Measurements from ENCODE around the gene KANK2. TPM values are rescaled to one million over a fixed set of nuclear protein-coding genes. Genes with fewer than 3 reads are reported as not detected.
A peak's percentile ranks its signal among the peaks of the same experiment; 100 is the strongest.

KANK2 gene
- total RNA-seq, 2 donors from 2014 or later = 238 to 255 TPM

GRCh38 chr19:11227195-11227886 lies 30.0 kb upstream of the KANK2 start:
- ATAC-seq (peak in 1 of 2 donors; percentile 10), DNase-seq (no peak)
- intact Hi-C loops (cut with DNase I) = no loop called here

DNA sequence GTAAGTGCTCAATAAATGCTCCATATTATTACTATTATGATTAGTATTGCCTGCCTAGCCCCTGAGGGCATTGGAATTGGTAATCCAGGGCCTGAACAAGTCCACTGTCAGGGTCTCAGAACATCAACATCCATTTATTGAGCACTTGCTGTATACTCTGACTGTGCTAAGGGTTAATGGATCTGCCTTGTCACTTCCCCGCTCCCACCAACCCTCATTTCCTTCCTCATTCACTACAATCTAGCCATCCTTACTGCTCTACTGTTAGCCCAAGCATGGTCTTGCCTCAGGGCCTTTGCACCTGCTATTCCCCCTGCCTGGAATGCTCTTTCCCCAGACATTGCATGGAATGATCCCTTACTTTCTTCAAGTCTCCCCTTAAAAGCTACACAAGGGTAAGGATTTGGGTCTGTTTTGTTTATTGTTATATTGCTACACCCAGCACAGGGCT lies 29.4 kb upstream of the KANK2 start:
- ATAC-seq (no peak), DNase-seq (no peak)
- intact Hi-C loops (cut with DNase I) = no loop called here

DNA sequence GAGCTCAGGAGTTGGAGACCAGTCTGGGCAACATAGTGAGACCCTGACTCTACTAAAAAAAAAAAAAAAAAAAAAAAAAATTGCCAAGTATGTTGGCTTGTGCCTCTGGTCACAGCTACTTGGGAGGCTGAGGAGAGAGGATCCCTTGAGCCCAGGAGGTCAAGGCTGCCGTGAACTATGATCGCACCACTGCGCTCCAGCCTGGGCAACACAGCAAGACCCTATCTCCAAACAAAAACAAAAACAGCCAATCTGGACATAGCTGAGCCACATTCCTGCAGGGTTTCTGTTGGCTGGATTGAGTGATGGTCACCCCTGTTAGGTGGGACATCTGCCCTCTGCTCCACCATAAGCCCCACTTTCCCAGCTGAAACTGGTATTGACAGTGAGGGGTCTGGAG lies 28.5 kb upstream of the KANK2 start:
- DNase-seq (no peak), ATAC-seq (no peak)
- intact Hi-C loops (cut with DNase I) = no loop called here

DNA sequence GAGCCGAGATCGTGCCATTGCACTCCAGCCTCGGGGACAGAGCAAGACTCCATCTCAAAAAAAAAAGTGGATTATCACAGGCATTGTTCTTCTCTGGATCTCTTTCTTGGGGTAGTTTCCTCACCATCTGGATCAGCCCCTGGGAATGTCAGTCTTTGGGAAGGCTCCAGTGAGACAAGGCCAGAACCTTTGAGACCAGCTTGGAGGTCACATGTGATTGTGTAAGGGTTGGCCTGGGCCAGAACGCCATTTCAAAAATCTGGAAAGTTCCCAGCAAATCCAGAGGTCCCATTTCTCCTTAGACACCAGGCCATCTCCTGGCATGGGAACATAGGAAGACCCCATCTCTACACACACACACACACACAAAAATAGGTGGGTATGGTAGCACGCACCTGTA lies 27.8 kb upstream of the KANK2 start:
- ATAC-seq = peak in 1 of 2 donors; percentile 88
- DNase-seq = no peak
- intact Hi-C loops (cut with DNase I) = no loop called here

DNA sequence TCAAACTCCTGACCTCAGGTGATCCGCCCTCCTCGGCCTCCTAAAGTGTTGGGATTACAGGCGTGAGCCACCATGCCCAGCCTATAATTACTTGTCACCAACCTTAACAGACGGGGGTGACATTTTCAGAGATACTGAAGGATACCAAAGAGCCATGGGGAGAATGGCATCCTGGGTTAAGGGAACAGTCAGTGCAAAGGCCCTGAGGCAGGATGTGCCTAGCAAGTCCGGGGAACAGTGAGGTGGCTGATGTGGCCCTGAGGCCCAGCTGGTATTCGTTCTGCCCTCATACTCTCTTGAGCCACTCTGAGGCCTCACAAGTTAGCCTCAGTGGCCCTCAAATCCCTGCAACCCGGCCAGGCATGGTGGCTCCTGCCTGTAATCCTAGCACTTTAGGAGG lies 27.1 kb upstream of the KANK2 start:
- no peak for ATAC-seq
- no peak for DNase-seq
- intact Hi-C loops (cut with DNase I) = no loop called here

DNA sequence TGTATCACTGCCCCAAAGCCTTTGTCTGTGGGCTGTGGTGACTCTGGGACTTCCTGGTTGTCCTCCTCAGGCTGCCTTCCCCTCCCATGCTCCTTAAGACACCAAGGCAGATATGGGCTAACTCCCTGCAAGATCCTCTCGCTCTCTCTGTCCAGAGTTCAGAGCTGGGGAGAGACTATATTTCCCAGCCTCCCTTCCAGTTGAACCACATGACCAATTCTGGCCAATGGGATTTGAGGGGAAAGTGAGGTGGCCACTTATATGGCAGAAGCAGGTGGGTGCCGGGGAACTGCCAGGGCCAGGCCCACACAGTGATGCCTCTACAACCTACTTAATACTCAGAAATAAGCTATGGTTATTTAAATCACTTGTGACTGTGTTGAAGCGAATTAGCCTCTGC lies 25.9 kb upstream of the KANK2 start:
- ATAC-seq (peak in 1 of 2 donors; percentile 44), DNase-seq (no peak)
- intact Hi-C loops (cut with DNase I) = no loop called here

DNA sequence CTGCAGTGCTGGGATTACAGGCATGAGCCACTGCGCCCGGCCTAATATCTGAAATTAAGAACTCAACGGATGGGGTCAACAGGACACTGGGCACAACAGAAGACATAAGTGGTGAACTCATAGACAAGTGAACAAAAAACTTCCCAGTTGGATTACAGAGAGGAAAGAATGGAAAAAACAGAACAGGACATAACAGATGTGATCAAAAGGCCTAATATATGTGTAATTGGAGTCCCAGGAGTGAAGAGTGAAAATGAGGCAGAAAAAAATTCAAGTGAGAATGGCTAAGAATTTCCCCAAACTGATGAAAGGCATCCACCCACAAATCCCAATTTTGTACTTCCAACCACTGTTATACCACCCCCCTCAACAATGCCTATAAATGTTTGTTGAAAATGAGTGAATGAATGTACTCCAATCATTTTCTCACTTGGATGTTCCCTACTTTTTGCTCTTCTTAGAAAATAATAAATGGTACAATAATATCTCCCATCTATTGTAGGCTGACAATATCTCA lies 23.8 kb upstream of the KANK2 start:
- DNase-seq (no peak), ATAC-seq (no peak)
- intact Hi-C loops (cut with DNase I) = no loop called here

- DNase-seq (no peak), ATAC-seq (no peak)
- intact Hi-C loops (cut with DNase I) = loop anchor here in 1 of 2 donors (10.0 kb wide), 1 partner anchor 190 kb away; no protein-coding TSS in a partner anchor
Measured at GRCh38 chr19:11214387-11214786, 17.0 kb upstream of the KANK2 start.

GRCh38 chr19:11210656-11210928 lies 13.2 kb upstream of the KANK2 start:
- DNase-seq (no peak), ATAC-seq (no peak)
- intact Hi-C loops (cut with DNase I) = loop anchor here in 1 of 2 donors (10.0 kb wide), 1 partner anchor 186 kb away; no protein-coding TSS in a partner anchor

- intact Hi-C loops (cut with DNase I) = loop anchor here (10.0 kb wide), 2 partner anchors 175 to 185 kb away; no protein-coding TSS in a partner anchor
Measured at GRCh38 chr19:11209839-11210655, 12.7 kb upstream of the KANK2 start.

DNA sequence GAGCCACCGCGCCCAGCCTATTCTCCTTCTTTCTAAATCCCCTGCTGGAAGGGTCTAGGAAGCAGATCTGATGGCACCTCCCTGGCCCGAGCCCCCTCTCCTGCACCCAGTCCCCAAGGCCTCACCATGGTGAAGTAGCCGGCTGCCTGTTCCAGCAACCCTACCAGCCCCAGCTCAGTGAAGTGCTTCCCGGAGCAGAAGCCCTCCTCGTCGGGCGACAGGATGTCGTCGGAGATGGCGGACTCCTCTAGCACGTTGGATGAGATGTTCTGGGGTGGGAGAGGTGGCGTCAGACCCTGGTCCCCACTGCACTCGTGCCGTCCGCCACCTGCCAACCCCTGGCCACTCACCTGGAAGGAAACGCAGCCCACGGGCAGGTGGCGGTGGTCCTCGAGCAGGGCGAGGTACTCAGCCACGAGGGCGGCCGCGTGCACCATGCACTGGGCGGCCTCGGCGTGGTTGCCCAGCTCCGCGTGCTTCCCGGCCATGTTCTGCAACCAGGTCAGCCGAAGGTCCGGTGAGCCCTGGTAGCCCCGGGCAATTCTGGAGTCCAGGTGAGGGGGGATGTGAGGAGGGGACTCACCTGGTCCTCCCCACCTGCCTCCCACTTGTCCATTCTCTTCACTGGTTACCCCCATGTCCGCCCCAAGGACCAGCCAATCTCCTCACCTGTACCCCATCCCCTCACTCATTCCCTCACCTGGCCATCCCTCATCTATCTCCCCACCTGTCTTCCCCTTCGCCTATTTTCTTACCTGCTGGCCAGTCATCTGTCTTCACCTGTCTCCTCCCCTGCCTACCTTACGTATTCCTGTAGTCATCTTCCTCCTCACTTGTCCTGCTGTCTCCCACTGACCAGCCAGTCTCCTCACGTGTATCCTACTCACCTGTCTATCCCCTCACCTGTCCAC lies 11.5 kb upstream of the KANK2 start:
- intact Hi-C loops (cut with DNase I) = loop anchor here in 1 of 2 donors (10.0 kb wide), 1 partner anchor 174 kb away; no protein-coding TSS in a partner anchor
- DNase-seq (peak; percentile 22), ATAC-seq (no peak)

More at GRCh38 chr19:11209839-11210655, 12.7 kb upstream of the KANK2 start:
- no peak for DNase-seq
- no peak for ATAC-seq

- intact Hi-C loops (cut with DNase I) = loop anchor here in 1 of 2 donors (2.0 to 10.0 kb wide), 2 partner anchors 69 to 171 kb away; no protein-coding TSS in a partner anchor
- no peak for ATAC-seq
- DNase-seq = no peak
Measured at GRCh38 chr19:11205939-11206570, 8.7 kb upstream of the KANK2 start.

DNA sequence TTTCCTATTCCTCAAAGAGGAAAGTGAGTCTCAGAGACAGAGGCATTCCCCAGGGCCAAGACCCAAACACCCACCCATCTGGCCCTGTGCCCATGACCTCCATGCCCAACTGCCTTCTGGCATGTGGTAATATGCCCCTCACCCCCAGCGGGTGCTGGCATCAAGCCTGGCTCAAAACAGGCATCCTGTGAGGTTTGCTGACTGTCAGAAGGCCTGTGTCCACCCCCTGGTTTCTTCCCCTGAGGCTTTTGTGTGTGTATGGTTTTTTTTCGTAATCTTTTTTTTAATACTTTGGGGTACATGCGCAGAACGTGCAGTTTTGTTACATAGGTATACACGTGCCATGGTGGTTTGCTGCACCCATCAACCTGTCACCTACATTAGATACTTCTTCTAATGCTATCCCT lies 7.6 kb upstream of the KANK2 start:
- DNase-seq (peak; percentile 63), ATAC-seq (peak in 1 of 2 donors; percentile 17)
- intact Hi-C loops (cut with DNase I) = loop anchor here (2.0 to 10.0 kb wide), 3 partner anchors 68 to 170 kb away; no protein-coding TSS in a partner anchor

GRCh38 chr19:11204076-11204602 lies 6.8 kb upstream of the KANK2 start:
- peak in 1 of 2 donors; percentile 3 for ATAC-seq
- DNase-seq = no peak

GRCh38 chr19:11203194-11204075 lies 6.1 kb upstream of the KANK2 start:
- peak; percentile 81 to 83 for ATAC-seq
- peak; percentile 87 for DNase-seq
- intact Hi-C loops (cut with DNase I) = loop anchor here (2.0 to 10.0 kb wide), 3 partner anchors 66 to 169 kb away; no protein-coding TSS in a partner anchor

More at GRCh38 chr19:11204076-11204602, 6.8 kb upstream of the KANK2 start:
- intact Hi-C loops (cut with DNase I) = loop anchor here (2.0 to 10.0 kb wide), 3 partner anchors 67 to 169 kb away; no protein-coding TSS in a partner anchor

DNA sequence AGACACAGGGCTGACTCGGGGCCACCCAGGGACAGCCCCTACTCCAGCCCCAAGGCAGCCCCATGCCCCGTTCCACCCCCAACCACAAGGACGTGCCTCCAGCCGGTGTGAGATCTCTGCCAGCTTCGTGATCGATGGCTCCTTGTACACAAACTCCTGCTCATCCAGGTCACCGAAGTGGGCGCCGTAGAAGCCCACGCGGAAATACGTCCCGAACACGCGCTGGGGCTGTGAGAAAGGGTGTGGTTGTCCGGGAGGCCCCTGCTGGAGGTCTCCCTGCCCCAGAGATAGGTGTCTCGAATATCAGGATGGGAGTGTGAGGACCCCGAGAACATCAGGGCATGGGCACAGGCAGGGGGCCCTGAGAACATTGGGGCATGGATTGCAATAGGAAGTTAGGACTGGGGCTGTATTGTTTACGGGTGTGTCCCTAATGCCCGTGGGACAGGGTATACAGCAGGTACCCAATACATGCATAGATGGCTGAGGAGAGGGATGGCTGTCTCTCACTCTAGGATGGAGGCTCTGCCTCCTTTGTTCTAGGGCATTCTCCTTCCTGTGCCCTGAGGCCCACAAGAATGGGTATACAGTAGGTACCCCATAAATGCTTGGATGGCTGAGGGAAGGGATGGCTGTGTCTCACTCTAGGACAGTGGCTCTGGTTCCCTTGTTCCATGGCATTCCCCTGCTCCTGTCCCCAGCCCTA lies 5.3 kb upstream of the KANK2 start:
- intact Hi-C loops (cut with DNase I) = loop anchor here (5.0 to 10.0 kb wide), 2 partner anchors 65 to 168 kb away; no protein-coding TSS in a partner anchor
- ATAC-seq (peak in 1 of 2 donors; percentile 1), DNase-seq (peak; percentile 26)

Data from left cardiac atrium (tissue), 4 donors.